Effector memory CD8-positive, alpha-beta T cell (primary cell): ENCODE results near the gene PPM1F.
"Not testable (repeated sequence)": the region's sequence is repeated elsewhere in the genome, so short reads cannot be mapped to it uniquely, and the experiment has no call there.

Experiments
- ATAC-seq: fragments of 150-1000 bp; cut with Tn5 transposase; replicated peaks from 2 replicates; pipeline ENCODE4 v1.10.0; 2021; ENCODE audit warnings: mild to moderate bottlenecking, moderate library complexity
- DNase-seq, 3 experiments: peaks; one replicate each; pipeline ENCODE4 v3.0.0; 2021
- H3K27ac Mint-ChIP-seq, 2 donors: one replicate each; pipeline ENCODE4 v1.8.0; 2022; ENCODE audit warnings: mild to moderate bottlenecking in 2 of 2, mixed read lengths in 2 of 2, moderate library complexity in 2 of 2
- H3K27me3 Mint-ChIP-seq, 2 donors: one replicate each; pipeline ENCODE4 v1.8.0; 2022; ENCODE audit warnings: mixed read lengths in 2 of 2
- H3K36me3 Mint-ChIP-seq: one replicate; pipeline ENCODE4 v1.8.0; 2022; ENCODE audit warnings: mild to moderate bottlenecking, moderate library complexity, mixed read lengths; ENCODE audit not compliant: insufficient read depth
- H3K4me1 Mint-ChIP-seq, 2 donors: one replicate each; pipeline ENCODE4 v1.8.0; 2022; ENCODE audit warnings: low read depth in 2 of 2, mixed read lengths in 2 of 2
- H3K4me3 Mint-ChIP-seq, 2 donors: one replicate each; pipeline ENCODE4 v1.8.0; 2022; ENCODE audit warnings: mild to moderate bottlenecking in 2 of 2, mixed read lengths in 2 of 2, moderate library complexity in 2 of 2
- H3K9me3 Mint-ChIP-seq, 2 donors: one replicate each; pipeline ENCODE4 v1.8.0; 2022; ENCODE audit warnings: mixed read lengths in 2 of 2

PPM1F gene

GRCh38 chr22:21921184-21921721, 31.4 kb downstream of the PPM1F start:
- DNase-seq: no peak
- Mint-ChIP-seq H3K9me3 (no peaks in the 10 kb centered on the region), H3K27me3 (no peaks in the 10 kb centered on the region), H3K4me3 (no peak overlapping the region), H3K27ac (no peak overlapping the region), H3K36me3 (peaks cover 10% of the 10 kb centered on the region), H3K4me1 (no peaks in the 10 kb centered on the region)
- no peak for ATAC-seq

- Mint-ChIP-seq H3K27ac (no peak overlapping the region), H3K27me3 (no peaks in the 10 kb centered on the region), H3K4me1 (no peaks in the 10 kb centered on the region), H3K4me3 (no peak overlapping the region), H3K9me3 (no peaks in the 10 kb centered on the region), H3K36me3 (peaks cover 10% of the 10 kb centered on the region)
- DNase-seq: no peak
- ATAC-seq: no peak
These were observed 32.1 kb downstream of the PPM1F start for GRCh38 chr22:21920341-21921183.

GRCh38 chr22:21919526-21920307, 32.9 kb downstream of the PPM1F start:
- H3K4me1 Mint-ChIP-seq: no peaks in the 10 kb centered on the region
- no peaks in the 10 kb centered on the region for H3K27me3 Mint-ChIP-seq
- DNase-seq: no peak
- peaks cover 10% of the 10 kb centered on the region for H3K36me3 Mint-ChIP-seq
- no peak overlapping the region for H3K27ac Mint-ChIP-seq
- no peak overlapping the region for H3K4me3 Mint-ChIP-seq
- no peak for ATAC-seq
- no peaks in the 10 kb centered on the region for H3K9me3 Mint-ChIP-seq

- Mint-ChIP-seq H3K36me3 (peaks cover 6% of the 10 kb centered on the region), H3K4me3 (no peak overlapping the region), H3K27me3 (no peaks in the 10 kb centered on the region), H3K27ac (no peak overlapping the region), H3K9me3 (no peaks in the 10 kb centered on the region), H3K4me1 (no peaks in the 10 kb centered on the region)
- no peak for ATAC-seq
- DNase-seq: no peak
These were observed 34.0 kb downstream of the PPM1F start for GRCh38 chr22:21918466-21919185.

- DNase-seq: no peak
- peaks cover 5% of the 10 kb centered on the region for H3K36me3 Mint-ChIP-seq
- H3K27ac Mint-ChIP-seq: no peak overlapping the region
- H3K4me3 Mint-ChIP-seq: no peak overlapping the region
- no peaks in the 10 kb centered on the region for H3K27me3 Mint-ChIP-seq
- ATAC-seq: no peak
- H3K9me3 Mint-ChIP-seq: no peaks in the 10 kb centered on the region
- no peaks in the 10 kb centered on the region for H3K4me1 Mint-ChIP-seq
These were observed 34.7 kb downstream of the PPM1F start for GRCh38 chr22:21917959-21918261.

GRCh38 chr22:21917181-21917958, 35.3 kb downstream of the PPM1F start:
- no peak for DNase-seq
- Mint-ChIP-seq H3K4me1 (no peaks in the 10 kb centered on the region), H3K9me3 (no peaks in the 10 kb centered on the region), H3K27me3 (no peaks in the 10 kb centered on the region), H3K36me3 (no peaks in the 10 kb centered on the region), H3K4me3 (no peak overlapping the region), H3K27ac (no peak overlapping the region)
- no peak for ATAC-seq

GRCh38 chr22:21916309-21916918, 36.2 kb downstream of the PPM1F start:
- no peaks in the 10 kb centered on the region for H3K27me3 Mint-ChIP-seq
- no peak overlapping the region for H3K27ac Mint-ChIP-seq
- no peaks in the 10 kb centered on the region for H3K9me3 Mint-ChIP-seq
- ATAC-seq: no peak
- H3K4me1 Mint-ChIP-seq: no peaks in the 10 kb centered on the region
- no peak for DNase-seq
- H3K36me3 Mint-ChIP-seq: no peaks in the 10 kb centered on the region
- no peak overlapping the region for H3K4me3 Mint-ChIP-seq

GRCh38 chr22:21915624-21916308, 36.9 kb downstream of the PPM1F start:
- no peak for DNase-seq

GRCh38 chr22:21914033-21914642, 38.5 kb downstream of the PPM1F start:
- not testable (repeated sequence) for H3K9me3 Mint-ChIP-seq, H3K27me3 Mint-ChIP-seq, H3K4me1 Mint-ChIP-seq, H3K36me3 Mint-ChIP-seq, DNase-seq, ATAC-seq, H3K4me3 Mint-ChIP-seq, H3K27ac Mint-ChIP-seq

More at GRCh38 chr22:21915624-21916308, 36.9 kb downstream of the PPM1F start:
- no peak overlapping the region for H3K4me3 Mint-ChIP-seq
- H3K36me3 Mint-ChIP-seq: no peaks in the 10 kb centered on the region
- H3K27ac Mint-ChIP-seq: no peak overlapping the region
- no peaks in the 10 kb centered on the region for H3K9me3 Mint-ChIP-seq
- ATAC-seq: no peak
- no peaks in the 10 kb centered on the region for H3K4me1 Mint-ChIP-seq
- H3K27me3 Mint-ChIP-seq: no peaks in the 10 kb centered on the region

- not testable (repeated sequence) for H3K4me3 Mint-ChIP-seq, DNase-seq, H3K27ac Mint-ChIP-seq, H3K36me3 Mint-ChIP-seq, H3K9me3 Mint-ChIP-seq, H3K27me3 Mint-ChIP-seq, ATAC-seq, H3K4me1 Mint-ChIP-seq
These were observed 42.3 kb downstream of the PPM1F start for GRCh38 chr22:21910367-21910766.

- H3K27me3 Mint-ChIP-seq: peaks cover 0 to 6% of the 10 kb centered on the region in 2 donors
- H3K27ac Mint-ChIP-seq: no peak overlapping the region
- DNase-seq (no peak), ATAC-seq (no peak)
- H3K4me1 Mint-ChIP-seq: no peaks in the 10 kb centered on the region
- H3K4me3 Mint-ChIP-seq: no peak overlapping the region
- no peaks in the 10 kb centered on the region for H3K36me3 Mint-ChIP-seq
- H3K9me3 Mint-ChIP-seq: no peaks in the 10 kb centered on the region
These were observed 42.8 kb downstream of the PPM1F start for GRCh38 chr22:21909871-21910270.
